NB4 (cell line): ENCODE results near the gene NDST1.
"Not testable (repeated sequence)": the region's sequence is repeated elsewhere in the genome, so short reads cannot be mapped to it uniquely, and the experiment has no call there.

Experiments
- DNase-seq: peaks from one replicate; pipeline ENCODE4 v3.0.0; 2010; ENCODE audit warnings: low read depth
- H3K4me3 ChIP-seq: one replicate; pipeline ENCODE4 v1.5.1; 2011; ENCODE audit warnings: mild to moderate bottlenecking, low read depth, low read length, moderate library complexity
- CTCF ChIP-seq: IDR thresholded peaks from one replicate; pipeline ENCODE4 v1.5.1; 2012; ENCODE audit warnings: low read depth, low read length
- MAX ChIP-seq: IDR thresholded peaks from 2 replicates; pipeline ENCODE4 v1.6.1; 2011; ENCODE audit warnings: low read depth, low read length
- MYC ChIP-seq: IDR thresholded peaks from 2 replicates; pipeline ENCODE4 v1.6.1; 2011; ENCODE audit warnings: low read depth, low read length
- POLR2A ChIP-seq: IDR thresholded peaks from 2 replicates; pipeline ENCODE4 v1.6.1; 2011; ENCODE audit warnings: mild to moderate bottlenecking; ENCODE audit not compliant: insufficient read length; ENCODE audit errors: extremely low read depth

NDST1 gene

GRCh38 chr5:150468206-150468605, 39.7 kb upstream of the NDST1 start:
- DNase-seq: no peak
- no peak overlapping the region for H3K4me3 ChIP-seq
- TF ChIP-seq MAX (no peak), CTCF (no peak), MYC (no peak), POLR2A (no peak)

GRCh38 chr5:150469718-150470469, 38.0 kb upstream of the NDST1 start:
- no peak overlapping the region for H3K4me3 ChIP-seq
- DNase-seq: no peak
- TF ChIP-seq POLR2A: no peak
- TF ChIP-seq CTCF: no peak
- no peak for TF ChIP-seq MAX
- no peak for TF ChIP-seq MYC

GRCh38 chr5:150473673-150474358, 34.1 kb upstream of the NDST1 start:
- DNase-seq: no peak

GRCh38 chr5:150476568-150476967, 31.4 kb upstream of the NDST1 start:
- DNase-seq, H3K4me3 ChIP-seq: not testable (repeated sequence)

More at GRCh38 chr5:150473673-150474358, 34.1 kb upstream of the NDST1 start:
- no peak for TF ChIP-seq POLR2A
- no peak for TF ChIP-seq CTCF
- no peak for TF ChIP-seq MAX
- no peak for TF ChIP-seq MYC
- no peak overlapping the region for H3K4me3 ChIP-seq

- TF ChIP-seq MAX (no peak), CTCF (no peak)
- H3K4me3 ChIP-seq: no peak overlapping the region
- DNase-seq: no peak
Measured at GRCh38 chr5:150479416-150479815, 28.5 kb upstream of the NDST1 start.

- H3K4me3 ChIP-seq: no peak overlapping the region
- no peak for TF ChIP-seq MYC
- no peak for TF ChIP-seq CTCF
- TF ChIP-seq MAX: no peak
- TF ChIP-seq POLR2A: no peak
- no peak for DNase-seq
Measured at GRCh38 chr5:150481708-150481965, 26.3 kb upstream of the NDST1 start.
